ENCODE data around the gene VPS37C. TPM values are rescaled to one million over a fixed set of nuclear protein-coding genes. Genes with fewer than 3 reads are reported as not detected.

Gene VPS37C
- total RNA-seq, 1 donor = 13.5 TPM

DNA sequence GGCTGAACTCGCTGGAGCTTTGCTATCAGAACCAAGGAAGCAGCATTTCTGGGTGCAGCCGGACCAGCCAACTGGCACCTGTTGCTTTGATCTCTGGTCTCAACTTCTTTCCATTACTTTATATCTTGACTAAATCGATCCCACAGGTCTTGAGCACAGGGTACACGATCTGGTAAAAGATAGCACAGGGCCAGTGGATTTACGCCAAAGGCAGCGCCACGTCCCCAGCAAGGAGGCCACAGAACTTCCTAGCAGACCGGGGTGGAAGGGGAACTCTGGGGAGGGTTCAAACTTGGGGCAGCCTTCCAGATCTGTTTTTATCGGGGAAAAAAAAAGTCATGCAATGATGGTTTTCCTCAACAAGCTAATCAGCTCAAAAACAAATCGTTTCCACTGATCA lies 14.0 kb downstream of the VPS37C start:
- DNase-seq (ENCODE audit: low read depth) = no peak
- no peak for TF ChIP-seq CTCF (IDR thresholded peaks at IDR 0.05; ENCODE audit: insufficient read depth, low read length)

DNA sequence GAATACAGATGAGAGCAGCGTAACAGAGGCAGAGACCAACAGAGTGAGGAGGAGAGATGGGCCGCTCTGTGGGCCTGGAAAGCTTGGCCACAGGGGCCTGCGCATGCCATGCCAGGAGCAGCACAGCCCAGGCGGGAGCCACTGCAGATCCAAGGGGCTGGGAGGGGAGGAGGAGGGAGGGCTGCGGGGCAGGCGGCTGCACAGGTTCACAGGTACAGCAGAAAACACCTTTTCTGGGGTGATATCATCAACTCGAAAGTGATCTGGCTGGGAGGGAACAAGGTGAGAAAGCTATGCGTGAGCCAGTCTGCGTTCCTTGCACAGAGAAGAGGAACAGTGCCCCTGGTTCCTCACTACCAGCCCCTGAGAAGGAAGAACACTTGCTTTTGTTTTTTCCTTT lies 14.8 kb downstream of the VPS37C start:
- no peak overlapping the region for H3K4me3 ChIP-seq (ENCODE audit: low read depth, low read length)
- no peak for TF ChIP-seq CTCF (IDR thresholded peaks at IDR 0.05; ENCODE audit: insufficient read depth, low read length)
- DNase-seq (ENCODE audit: low read depth) = no peak

More for the DNA sequence above, 14.0 kb downstream of the VPS37C start:
- no peak overlapping the region for H3K4me3 ChIP-seq (ENCODE audit: low read depth, low read length)

GRCh38 chr11:61145228-61146005 lies 15.8 kb downstream of the VPS37C start:
- no peak for DNase-seq (ENCODE audit: low read depth)
- H3K4me3 ChIP-seq (ENCODE audit: low read depth, low read length) = no peak overlapping the region
- no peak for TF ChIP-seq CTCF (IDR thresholded peaks at IDR 0.05; ENCODE audit: insufficient read depth, low read length)

GRCh38 chr11:61144511-61145179 lies 16.6 kb downstream of the VPS37C start:
- no peak overlapping the region for H3K4me3 ChIP-seq (ENCODE audit: low read depth, low read length)
- TF ChIP-seq CTCF (IDR thresholded peaks at IDR 0.05; ENCODE audit: insufficient read depth, low read length) = no peak
- DNase-seq (ENCODE audit: low read depth) = no peak

DNA sequence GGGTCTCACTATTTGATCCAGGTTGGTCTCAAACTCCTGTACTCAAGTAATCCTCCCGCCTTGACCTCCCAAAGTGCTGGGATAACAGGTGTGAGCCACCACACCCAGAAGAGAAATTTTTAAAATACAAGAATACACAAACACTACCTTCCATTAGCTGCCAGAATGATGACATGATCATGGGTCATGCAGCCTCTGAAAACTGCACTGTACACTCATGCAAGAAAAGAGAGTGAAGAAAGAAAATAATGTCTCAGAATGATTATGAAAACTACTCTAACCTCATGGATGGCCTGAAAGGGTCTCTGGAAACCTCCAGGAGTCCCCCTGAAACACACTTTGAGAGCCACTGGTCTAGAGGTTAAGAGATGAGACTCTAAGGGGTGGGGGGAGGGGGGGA lies 18.8 kb downstream of the VPS37C start:
- DNase-seq (ENCODE audit: low read depth) = no peak

DNA sequence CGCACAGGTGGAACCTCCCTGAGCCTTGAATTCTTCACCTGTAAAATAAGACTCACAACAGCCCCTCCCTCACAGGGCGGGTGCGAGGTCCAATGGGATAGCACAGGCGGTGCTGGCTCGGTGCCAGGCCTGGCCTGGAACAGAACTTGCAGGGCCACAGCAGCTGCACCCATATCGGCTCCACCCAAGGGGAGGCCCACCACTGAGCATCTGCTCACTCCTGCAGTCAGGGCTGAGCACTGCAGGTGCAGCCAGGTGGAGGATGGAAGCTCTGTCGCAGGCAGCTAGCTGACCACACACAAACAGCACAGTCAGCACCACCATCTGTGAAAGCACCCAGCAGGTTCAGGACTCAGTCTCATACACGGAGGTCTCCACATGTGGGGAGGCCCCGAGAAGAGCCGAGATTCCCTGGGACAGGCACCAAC lies 19.6 kb downstream of the VPS37C start:
- no peak overlapping the region for H3K4me3 ChIP-seq (ENCODE audit: low read depth, low read length)
- no peak for TF ChIP-seq CTCF (IDR thresholded peaks at IDR 0.05; ENCODE audit: insufficient read depth, low read length)
- DNase-seq (ENCODE audit: low read depth) = no peak

More for the DNA sequence above, 18.8 kb downstream of the VPS37C start:
- TF ChIP-seq CTCF (IDR thresholded peaks at IDR 0.05; ENCODE audit: insufficient read depth, low read length) = no peak
- no peak overlapping the region for H3K4me3 ChIP-seq (ENCODE audit: low read depth, low read length)

Measured in fibroblast of the aortic adventitia (primary cell).